K562 (cell line): ENCODE data around the gene NOL11. TPM values are rescaled to one million over a fixed set of nuclear protein-coding genes. Genes with fewer than 3 reads are reported as not detected.

Experiments
- ATAC-seq: fragments of 200-7000 bp; cut with Tn5 transposase; 3 replicates; pipeline ENCODE4 v1.9.1; 2020; ENCODE audit warnings: moderate library complexity
- BruUV-seq: library from RNA; stranded (reverse); fragments of 400-500 nt; replicated peaks from 2 replicates; lab custom pipeline; 2021; lab: Mats Ljungman, UMichigan
- CTCF ChIA-PET: fragments of 300-600 bp; formaldehyde crosslinking; extraction: SDS; loops from one replicate; lab custom pipeline; 2021; ENCODE audit warnings: low intra/inter-chr PET ratio; lab: Yijun Ruan, JAX
- POLR2A ChIA-PET: fragments of 300-600, 350-650 bp; sonication (Branson Sonifier 250); formaldehyde crosslinking; extraction: SDS; loops from one replicate; lab custom pipeline; 2021; ENCODE audit warnings: antibody characterized with exemption, inconsistent platforms; lab: Yijun Ruan, JAX
- DNase-seq, 4 experiments: peaks; one replicate each; pipeline versions ENCODE4 v3.0.0 to v3.0.0-alpha.2; 2011 to 2018; ENCODE audit warnings: low spot score in 3 of 4, mixed read lengths in 3 of 4; ENCODE audit errors: extremely low read depth in 1 of 4
- FAIRE-seq: peaks from 2 replicates; lab custom pipeline; 2011; peaks lifted over from hg19 to GRCh38; lab: Jason Lieb, UNC
- H2AFZ ChIP-seq: 2 replicates; pipeline ENCODE4 v1.6.0; 2011; ENCODE audit warnings: low read depth, low read length, control low read depth, inconsistent platforms
- H3K27ac ChIP-seq: fragments of 200-600 bp; 3 replicates; pipeline ENCODE4 v1.8.0; 2011; ENCODE audit warnings: low read depth, mild to moderate bottlenecking, control low read depth, inconsistent platforms, low read length, moderate library complexity, mixed read lengths; ENCODE audit errors: extremely low read depth
- H3K27me3 ChIP-seq, 2 experiments: fragments of 300-600 bp in 1 of 2; 2 replicates in 1 of 2; 3 replicates in 1 of 2; pipeline versions ENCODE4 v1.6.0 to v1.8.0; 2011; ENCODE audit warnings: inconsistent platforms in 2 of 2, low read length in 2 of 2, mild to moderate bottlenecking in 1 of 2, mixed read lengths in 1 of 2, moderate library complexity in 1 of 2; ENCODE audit not compliant: control insufficient read depth in 2 of 2, insufficient read depth in 2 of 2
- H3K36me3 ChIP-seq: fragments of 300-600 bp; 3 replicates; pipeline ENCODE4 v1.8.0; 2011; ENCODE audit warnings: mild to moderate bottlenecking, low read length, inconsistent platforms; ENCODE audit not compliant: control insufficient read depth, insufficient read depth
- H3K4me1 ChIP-seq, 2 experiments: fragments of 200-600 bp in 1 of 2; replicated peaks in 1 of 2; 2 replicates in 1 of 2; 3 replicates in 1 of 2; pipeline versions ENCODE4 v1.5.1 to v1.8.0; 2011; ENCODE audit warnings: inconsistent platforms in 2 of 2, low read length in 2 of 2, mild to moderate bottlenecking in 1 of 2, mixed read lengths in 1 of 2, moderate library complexity in 1 of 2; ENCODE audit not compliant: control insufficient read depth in 2 of 2, insufficient read depth in 2 of 2
- H3K4me2 ChIP-seq: 2 replicates; pipeline ENCODE4 v1.6.1; 2011; ENCODE audit warnings: low read length, control low read depth, inconsistent platforms, mixed read lengths; ENCODE audit not compliant: insufficient read depth
- H3K4me3 ChIP-seq: fragments of 200-600 bp; sonication (generic), shearing (Covaris generic); 2 replicates; pipeline ENCODE4 v1.5.1; 2016; ENCODE audit warnings: control low read depth, inconsistent platforms
- H3K79me2 ChIP-seq: fragments of 200-600 bp; 3 replicates; pipeline ENCODE4 v1.8.0; 2011; ENCODE audit warnings: low read length, inconsistent platforms; ENCODE audit not compliant: control insufficient read depth, insufficient read depth
- H3K9ac ChIP-seq, 2 experiments: 2 replicates each; pipeline versions ENCODE4 v1.6.0 to v1.6.1; 2011; ENCODE audit warnings: low read depth in 2 of 2, low read length in 2 of 2, control low read depth in 1 of 2, inconsistent platforms in 1 of 2, mild to moderate bottlenecking in 1 of 2, mixed read lengths in 1 of 2; ENCODE audit not compliant: insufficient read depth in 1 of 2
- H3K9me1 ChIP-seq: one replicate; pipeline ENCODE4 v1.6.0; 2011; ENCODE audit warnings: inconsistent platforms, mild to moderate bottlenecking, low read length, moderate library complexity; ENCODE audit not compliant: control insufficient read depth, insufficient read depth
- H3K9me3 ChIP-seq: replicated peaks from 2 replicates; pipeline ENCODE4 v1.5.1; 2011; ENCODE audit warnings: low read depth, low read length, inconsistent platforms; ENCODE audit not compliant: control insufficient read depth, insufficient read depth
- H4K20me1 ChIP-seq: replicated peaks from 2 replicates; pipeline ENCODE4 v1.6.1; 2011; ENCODE audit warnings: low read length, inconsistent platforms, mixed read lengths; ENCODE audit not compliant: control insufficient read depth, insufficient read depth
- BACH1 ChIP-seq: fragments of 200-800 bp; sonication (Bioruptor generic); IDR thresholded peaks from 2 replicates; pipeline ENCODE4 v1.6.1; 2016; ENCODE audit warnings: missing genetic modification characterization, missing compliant biosample characterization
- BDP1 ChIP-seq: IDR thresholded peaks from 3 replicates; pipeline ENCODE4 v1.6.1; 2011; ENCODE audit not compliant: insufficient read length, insufficient read depth
- CC2D1A ChIP-seq: fragments of 450-650 bp; IDR thresholded peaks from 2 replicates; pipeline ENCODE4 v1.6.1; 2017; ENCODE audit warnings: mild to moderate bottlenecking
- ESRRB ChIP-seq: fragments of 250-450 bp; sonication (Bioruptor Pico); IDR thresholded peaks from 2 replicates; pipeline ENCODE4 v1.5.0; 2020; ENCODE audit warnings: mild to moderate bottlenecking, moderate library complexity, borderline replicate concordance
- FOXA1 ChIP-seq: fragments of 450-650 bp; IDR thresholded peaks from 2 replicates; pipeline ENCODE4 v1.6.1; 2016; ENCODE audit warnings: mild to moderate bottlenecking, borderline replicate concordance
- RBM15 ChIP-seq: fragments of 200-400 bp; formaldehyde crosslinking; IDR thresholded peaks from 2 replicates; pipeline ENCODE4 v1.6.1; 2018; ENCODE audit warnings: mild to moderate bottlenecking, low read length, moderate library complexity; ENCODE audit not compliant: insufficient read depth
- RUNX1 ChIP-seq: sonication (generic); IDR thresholded peaks from 2 replicates; pipeline ENCODE4 v1.6.1; 2016; ENCODE audit warnings: antibody characterized with exemption, low read depth
- ZNF146 ChIP-seq: IDR thresholded peaks from one replicate; pipeline ENCODE4 v1.6.1; 2018; ENCODE audit warnings: missing compliant biosample characterization; ENCODE audit not compliant: unreplicated experiment
- WGBS: fragments of 100-300 bp; shearing (Covaris generic); methylation state at CpG from one replicate; pipeline ENCODE4 v1.1.6; 2016; ENCODE audit warnings: low coverage, mixed read lengths; ENCODE audit not compliant: insufficient coverage; ENCODE audit errors: missing lambda C conversion rate; 5-methylcytosine and 5-hydroxymethylcytosine counted together
- in situ Hi-C: fragments of 300-500 bp; cut with MboI; formaldehyde crosslinking; loops from 4 replicates; pipeline ENCODE4 v1.15.0; 2018; ENCODE audit warnings: inconsistent platforms, mixed read lengths
- intact Hi-C: fragments of 100-400 bp; cut with micrococcal nuclease; formaldehyde crosslinking; loops from 2 replicates; pipeline ENCODE4 v1.14.2; 2022
- polyA plus RNA-seq, 8 experiments: library from polyadenylated mRNA; depleted of rRNA in 4 of 8; stranded (reverse) in 5 of 8; unstranded in 3 of 8; fragments of >200 nt; fragmentation: Nextera tagmentation in 2 of 8; fragmentation: Illumina TruSeq in 1 of 8; extraction: Ambion mirVana in 2 of 8; extraction: Trizol in 1 of 8; gene quantifications; 2 replicates each; pipeline versions ENCODE4 v1.2.1 to v1.2.3, GENCODE V29; 2011 to 2014; ENCODE audit warnings: inconsistent platforms in 1 of 8, missing spikeins in 1 of 8
- total RNA-seq, 7 experiments: library from RNA; depleted of rRNA in 6 of 7; stranded (reverse); fragments of >200 nt in 6 of 7; fragmentation: Illumina TruSeq in 2 of 7; extraction: Trizol in 2 of 7; gene quantifications; 2 replicates each; pipeline versions ENCODE4 v1.2.1 to v1.2.3, GENCODE V29; 2011 to 2021; ENCODE audit warnings: low replicate concordance in 1 of 7

The NOL11 gene
- total and polyA plus RNA-seq, 9 of the 15 experiments (the other 6 are each of a cell fraction or from before 2014, with no cell fraction given) = 61.1 to 175 (median 121) TPM

GRCh38 chr17:67729903-67730302 is 12.2 kb downstream of the NOL11 start:
- Histone ChIP-seq H3K79me2 (peaks cover 13% of the 10 kb centered on the region; the same call in 2 of the 3 replicates), H3K4me3 (no peak overlapping the region), H3K27me3 (no peaks in the 10 kb centered on the region), H3K9ac (no peak overlapping the region), H2AFZ (no peak overlapping the region), H3K36me3 (peaks cover 91% of the 10 kb centered on the region), H3K9me1 (no peaks in the 10 kb centered on the region), H3K9me3 (no peaks in the 10 kb centered on the region), H3K4me1 (no peaks in the 10 kb centered on the region), H3K27ac (no peak overlapping the region), H3K4me2 (no peak overlapping the region), H4K20me1 (no peaks in the 10 kb centered on the region)
- BruUV-seq = no TSS peak
- ATAC-seq (no peak), FAIRE-seq (no peak), DNase-seq (no peak)
- WGBS = 96% methylated on average over 6 of the region's 6 CpGs
- TF ChIP-seq ZNF146 (CRISPR knock-in tag) (peak; percentile 73), ESRRB (CRISPR knock-in tag) (no peak)
- intact Hi-C loops (no loop called here), in situ Hi-C loops (no loop called here)
- ChIA-PET CTCF (no interaction called here), POLR2A (interaction anchor here (0.8 to 1.3 kb wide), 3 partner anchors 9 to 11 kb away, joined by 3 to 4 read pairs (median 4); no protein-coding TSS in a partner anchor)

DNA sequence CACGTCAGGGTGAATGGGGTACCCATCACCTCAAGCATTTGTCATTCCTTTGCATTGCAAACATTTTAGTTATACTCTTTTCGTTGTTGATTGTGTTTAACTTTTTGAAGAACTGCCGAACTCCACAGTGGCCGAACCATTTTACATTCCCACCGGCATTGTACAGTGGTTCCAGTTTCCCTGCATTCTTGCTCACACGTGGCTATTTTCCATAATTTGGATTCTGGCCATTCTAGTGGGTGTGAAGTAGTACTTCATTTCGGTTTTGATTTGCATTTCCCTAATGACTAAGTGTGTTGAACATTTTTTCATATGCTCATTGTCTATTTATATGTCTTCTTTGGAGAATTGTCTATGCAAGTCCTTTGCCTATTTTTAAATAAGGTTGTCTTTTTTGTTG is 13.0 kb downstream of the NOL11 start:
- Histone ChIP-seq H3K4me3 (no peak overlapping the region), H3K27me3 (no peaks in the 10 kb centered on the region), H2AFZ (no peak overlapping the region), H3K4me1 (no peaks in the 10 kb centered on the region), H3K9me1 (no peaks in the 10 kb centered on the region), H3K27ac (no peak overlapping the region), H3K36me3 (peaks cover 89% of the 10 kb centered on the region), H4K20me1 (no peaks in the 10 kb centered on the region), H3K4me2 (no peak overlapping the region), H3K79me2 (peaks cover 13% of the 10 kb centered on the region; the same call in 2 of the 3 replicates), H3K9ac (no peak overlapping the region), H3K9me3 (no peaks in the 10 kb centered on the region)
- TF ChIP-seq BACH1 (tag) (no peak), FOXA1 (no peak), CC2D1A (no peak), BDP1 (no peak), RBM15 (no peak), RUNX1 (no peak)
- ATAC-seq (no peak), FAIRE-seq (no peak), DNase-seq (no peak)
- no TSS peak for BruUV-seq
- ChIA-PET CTCF (no interaction called here), POLR2A (interaction anchor here (1.3 kb wide), 1 partner anchor 11 kb away, joined by 4 read pairs; no protein-coding TSS in a partner anchor)
- intact Hi-C loops (no loop called here), in situ Hi-C loops (no loop called here)
- 82% methylated on average over 7 of the region's 7 CpGs for WGBS
